HG03060 (cell line): Measurements from ENCODE around the gene CPEB4.
A peak's percentile ranks its signal among the peaks of the same experiment; 100 is the strongest.

Experiments
- ATAC-seq: cut with Tn5 transposase; IDR thresholded peaks from one replicate; pipeline ENCODE4 v1.9.1; 2021; ENCODE audit warnings: low read depth, moderate number of reproducible peaks; ENCODE audit not compliant: unreplicated experiment

The CPEB4 gene

DNA sequence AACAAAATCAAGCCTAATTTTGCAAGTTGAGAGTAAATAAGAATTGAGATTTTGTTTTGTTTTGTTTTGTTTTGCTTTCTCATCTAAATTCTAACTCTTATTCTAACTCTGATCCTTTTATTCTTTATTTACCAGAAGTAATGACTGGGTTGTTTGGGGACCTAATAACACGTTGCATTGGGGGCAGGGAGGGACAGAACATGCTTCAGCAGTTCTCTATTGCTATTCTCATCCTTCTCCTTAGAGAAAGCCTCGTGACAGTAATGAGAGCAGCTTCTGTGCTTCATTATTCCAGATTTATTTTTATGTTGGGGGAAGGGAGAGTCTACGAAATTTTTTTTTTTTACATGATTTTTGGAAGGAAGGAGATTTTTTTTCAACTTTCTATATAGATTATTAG is 21.1 kb downstream of the CPEB4 start:
- ATAC-seq: no peak

- no peak for ATAC-seq
Observed at GRCh38 chr5:173910215-173910614, 22.1 kb downstream of the CPEB4 start.

- no peak for ATAC-seq
Observed at GRCh38 chr5:173911623-173912022, 23.5 kb downstream of the CPEB4 start.

GRCh38 chr5:173913686-173914321 is 25.7 kb downstream of the CPEB4 start:
- ATAC-seq: no peak

GRCh38 chr5:173915310-173916014 is 27.3 kb downstream of the CPEB4 start:
- ATAC-seq: no peak

DNA sequence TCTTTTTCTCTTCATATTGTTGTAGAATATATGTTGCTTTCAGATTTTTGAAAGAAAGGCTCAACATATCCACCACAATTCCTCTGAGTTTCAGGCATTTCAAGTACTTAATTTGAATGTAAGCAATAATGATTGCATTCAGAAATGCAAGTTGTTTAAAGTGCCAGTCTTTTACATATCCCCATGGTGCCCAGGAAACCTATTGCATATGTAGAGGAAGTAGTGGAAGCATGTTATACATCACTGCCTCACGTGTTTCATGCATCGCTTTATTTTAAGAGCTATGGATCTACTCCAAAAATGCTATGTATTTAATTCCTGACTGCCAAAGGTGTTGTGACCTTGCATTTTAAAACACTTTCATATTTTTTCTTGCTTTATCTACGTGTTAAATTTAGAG is 28.1 kb downstream of the CPEB4 start:
- ATAC-seq: no peak

DNA sequence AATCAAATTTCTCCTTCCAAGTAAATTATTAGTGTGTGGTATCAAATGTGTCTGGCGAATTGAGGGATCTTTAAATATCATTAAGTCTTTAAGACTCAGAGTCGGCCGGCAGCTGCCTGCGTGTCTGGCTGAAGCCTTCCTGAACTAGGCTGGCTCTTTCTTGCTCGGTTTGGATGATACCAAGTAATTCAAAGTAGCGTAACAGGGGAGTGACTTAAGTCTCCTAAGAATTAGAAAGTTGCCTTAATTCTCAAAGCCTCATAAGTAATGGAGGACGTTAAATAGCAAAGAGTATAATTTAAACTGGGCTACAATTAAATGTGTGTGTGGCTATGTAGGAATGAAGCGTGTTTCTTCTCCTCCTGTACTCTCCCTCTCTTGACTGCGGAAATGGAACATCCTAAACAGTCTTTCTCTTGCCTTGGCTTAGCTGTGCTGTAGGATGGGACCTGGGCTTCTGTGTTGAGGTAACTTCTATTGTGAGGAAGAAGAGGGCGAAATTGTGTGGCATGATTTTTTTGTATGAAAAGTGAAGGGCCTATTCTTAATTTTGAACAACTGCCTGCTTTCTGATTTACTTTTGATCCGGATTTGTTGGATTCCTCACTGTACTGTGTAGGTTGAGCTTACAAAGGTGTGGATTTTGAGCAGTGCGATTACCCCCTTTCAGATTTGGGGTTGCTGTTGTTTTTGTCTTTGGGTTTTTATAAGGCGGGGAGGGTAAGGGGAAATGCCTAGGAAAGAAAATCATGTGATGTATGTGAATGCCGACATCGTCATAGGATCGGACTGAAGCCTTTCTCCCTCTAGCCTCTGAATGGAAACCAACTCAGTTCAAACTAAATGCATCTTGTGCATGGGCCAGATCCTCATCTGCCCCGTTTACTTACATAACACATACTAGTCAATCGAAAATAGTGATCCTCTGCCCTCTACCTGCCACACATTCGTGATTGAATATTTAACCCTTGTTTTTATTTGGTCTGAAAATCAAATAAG is 29.9 kb downstream of the CPEB4 start:
- ATAC-seq: peak; percentile 84

- ATAC-seq: no peak
Observed at GRCh38 chr5:173919443-173919842, 31.3 kb downstream of the CPEB4 start.

DNA sequence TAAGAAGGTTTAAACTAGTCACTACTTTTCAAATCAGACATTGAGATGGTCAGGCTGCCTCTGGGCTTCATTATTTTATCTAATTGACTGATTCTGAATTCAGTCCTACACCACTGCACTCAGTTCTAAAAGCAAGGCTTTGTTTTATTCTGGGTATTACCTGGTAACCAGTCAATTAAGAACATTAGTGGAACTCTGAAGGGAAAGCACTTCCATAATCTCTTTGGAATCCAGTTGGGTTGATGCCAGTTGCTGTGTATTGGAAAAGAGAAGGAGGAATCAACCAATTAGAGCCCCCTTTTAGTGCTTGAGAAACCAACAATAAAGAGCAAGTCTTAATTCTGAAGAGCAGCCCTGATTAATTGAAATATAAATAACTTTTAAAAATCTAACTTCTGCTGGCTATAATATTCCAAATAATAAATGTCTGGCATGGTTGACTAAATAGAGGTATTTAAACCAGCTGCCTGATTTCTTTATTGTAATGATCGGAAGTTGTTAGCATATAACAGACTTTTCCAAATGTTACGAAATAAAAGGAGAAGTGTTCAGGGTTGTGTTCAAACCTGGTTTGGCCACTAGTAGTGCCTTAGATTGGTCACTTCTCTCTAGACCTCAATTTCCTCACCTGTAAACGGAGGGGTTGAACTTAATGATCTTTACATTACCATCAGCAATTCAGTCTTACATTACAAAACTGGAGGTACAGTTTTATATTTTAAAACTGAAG is 32.0 kb downstream of the CPEB4 start:
- ATAC-seq: no peak

DNA sequence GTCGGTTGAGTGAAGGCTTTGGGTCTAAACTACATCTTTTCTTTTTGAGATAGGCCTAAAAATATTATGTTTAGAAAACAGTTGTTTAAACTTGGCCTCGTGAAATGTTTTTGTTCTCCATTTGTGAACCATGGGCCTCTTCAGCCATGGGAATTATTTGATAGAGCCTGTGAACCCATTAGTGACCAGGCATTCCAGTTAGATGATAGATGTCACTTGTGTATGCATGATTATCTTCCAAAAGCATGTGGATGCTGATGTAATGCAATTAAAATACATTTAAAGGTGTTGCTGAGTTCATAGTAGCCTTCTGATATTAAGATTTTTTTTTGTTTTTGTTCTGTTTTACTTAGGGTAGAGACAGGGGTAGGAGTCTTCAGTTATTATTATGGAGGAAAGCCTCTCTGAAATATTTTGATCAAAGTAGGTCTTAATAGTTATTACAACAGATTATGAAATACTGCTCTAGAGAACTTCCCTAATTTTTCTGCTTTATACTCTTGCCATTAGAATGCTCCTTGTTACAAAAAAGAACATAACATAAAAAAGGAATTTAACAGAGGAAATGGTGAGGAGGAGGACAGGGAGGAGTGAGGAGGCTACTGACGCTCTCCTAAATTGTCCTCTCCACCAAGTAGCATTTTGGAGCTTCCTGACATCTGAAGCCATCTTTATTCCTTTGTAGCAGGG is 32.9 kb downstream of the CPEB4 start:
- ATAC-seq: no peak

DNA sequence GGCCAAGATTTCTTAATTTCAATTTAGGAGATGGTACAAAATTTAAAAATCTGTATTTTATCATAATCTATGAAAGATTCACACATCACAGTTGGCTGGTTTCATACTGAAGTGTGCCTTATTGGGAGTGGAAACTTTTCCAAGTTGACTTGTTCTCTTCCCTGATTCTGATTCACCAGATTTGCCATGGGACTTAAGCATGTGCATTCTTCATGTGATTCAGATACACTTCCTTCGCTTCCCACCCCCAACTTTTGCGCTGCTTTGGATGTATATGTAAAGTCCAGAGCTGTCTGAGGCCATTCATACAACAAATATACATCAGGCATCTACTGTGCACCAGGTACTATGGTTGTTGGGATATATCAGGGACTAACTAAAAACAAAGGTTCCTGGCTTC is 34.4 kb downstream of the CPEB4 start:
- ATAC-seq: no peak

DNA sequence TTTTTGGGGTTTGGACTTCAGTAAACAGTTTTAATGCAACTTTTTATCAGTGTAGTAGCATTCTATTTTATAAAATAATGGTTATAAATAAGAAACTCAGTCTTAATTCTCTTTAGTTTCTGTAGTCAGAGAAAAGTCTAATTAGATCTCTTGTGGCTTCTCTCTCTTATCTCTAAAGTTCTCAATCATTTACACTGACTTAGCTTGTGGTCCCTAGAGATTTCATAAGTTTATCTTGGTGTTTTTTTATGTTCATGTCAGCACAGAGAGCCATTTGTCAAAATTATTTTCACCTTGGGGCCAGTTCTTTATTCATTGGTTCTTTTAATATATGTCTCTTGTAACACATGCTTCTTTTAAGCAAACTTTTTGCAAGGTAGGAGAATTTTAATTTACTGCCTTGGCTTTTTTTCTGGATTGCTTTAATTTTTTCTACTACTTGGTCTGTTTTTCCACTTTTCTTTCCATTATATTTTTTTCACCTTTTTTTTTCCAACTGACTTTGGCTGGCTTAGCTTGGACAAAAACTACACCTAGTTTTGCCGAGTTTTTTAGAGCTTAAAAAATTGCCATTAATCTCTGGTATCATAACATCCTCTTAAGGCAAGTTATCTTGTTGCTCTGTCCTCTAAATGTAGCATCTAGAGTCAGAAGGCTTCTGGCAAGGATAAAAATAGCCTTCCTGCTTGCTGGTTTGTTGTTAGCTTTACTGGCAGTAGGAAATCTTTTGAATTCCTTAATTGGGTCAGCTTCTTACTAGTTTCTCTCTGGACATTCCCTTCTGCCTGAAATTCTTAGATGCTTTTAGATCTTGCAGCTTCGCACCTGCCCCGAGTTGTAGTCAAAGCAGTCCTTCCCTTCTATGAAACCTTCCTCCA is 35.3 kb downstream of the CPEB4 start:
- ATAC-seq: no peak

GRCh38 chr5:173924899-173925298 is 36.8 kb downstream of the CPEB4 start:
- ATAC-seq: no peak

DNA sequence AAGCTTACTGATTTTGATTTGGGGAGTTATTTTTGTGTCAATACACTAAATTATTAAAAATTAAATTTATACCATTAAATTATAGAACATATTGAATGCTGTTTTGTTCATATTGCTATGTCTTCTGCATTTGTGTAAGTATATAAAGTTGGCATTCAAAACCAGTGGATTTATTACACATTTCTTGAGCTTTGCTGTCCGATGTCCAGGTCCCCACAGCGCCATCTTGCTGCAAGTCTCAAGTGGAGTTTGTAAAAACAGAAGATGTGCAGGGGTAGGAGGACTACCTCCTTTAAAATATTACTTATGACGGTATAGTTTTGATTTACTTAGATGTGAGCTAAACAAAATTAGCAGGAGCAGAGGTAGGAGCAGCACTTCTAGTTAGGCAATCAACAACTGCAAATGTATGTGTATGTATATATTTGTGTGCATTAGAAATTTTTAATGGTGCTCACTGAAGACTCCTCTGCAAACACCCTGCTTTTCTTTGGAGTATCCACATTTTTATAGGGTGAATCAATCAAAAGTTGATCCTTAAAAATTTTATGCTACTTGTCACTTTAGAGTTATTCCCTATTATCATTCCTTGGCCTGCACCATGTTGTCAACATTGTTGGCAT is 37.4 kb downstream of the CPEB4 start:
- ATAC-seq: no peak

GRCh38 chr5:173926359-173926758 is 38.2 kb downstream of the CPEB4 start:
- ATAC-seq: no peak

DNA sequence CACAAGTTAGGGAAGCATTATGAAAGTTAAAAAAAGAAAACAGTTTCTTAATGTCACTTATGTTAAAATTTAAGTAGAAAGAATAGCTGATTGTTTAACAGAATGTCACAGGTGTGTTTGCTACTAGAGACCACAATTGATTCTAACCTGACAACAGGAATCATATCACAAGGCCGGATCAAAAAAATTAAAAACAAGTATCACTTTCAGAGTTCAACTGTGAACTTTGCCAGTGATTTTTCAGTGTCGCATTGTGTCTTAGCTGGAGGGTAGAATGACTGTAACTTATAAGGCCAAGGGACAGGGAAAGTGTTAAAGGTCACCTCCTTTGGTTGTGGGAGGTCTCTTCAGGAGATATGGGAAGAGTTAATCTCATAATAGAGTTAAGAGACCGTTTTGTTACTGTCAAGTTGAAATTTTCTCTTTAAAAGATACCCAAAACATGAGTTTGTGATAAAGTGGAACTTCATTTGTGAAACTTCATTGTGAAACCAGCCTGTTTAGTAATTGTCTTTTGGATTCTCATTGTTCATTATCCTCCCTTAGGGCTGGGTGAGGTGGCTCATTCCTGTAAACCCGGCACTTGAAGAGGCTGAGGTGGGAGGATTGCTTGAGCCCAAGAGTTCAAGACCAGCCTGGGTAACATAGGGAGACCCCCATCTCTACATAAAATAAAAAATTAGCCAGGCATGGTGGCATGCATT is 40.9 kb downstream of the CPEB4 start:
- no peak for ATAC-seq

- no peak for ATAC-seq
Observed at GRCh38 chr5:173932695-173933139, 44.6 kb downstream of the CPEB4 start.

DNA sequence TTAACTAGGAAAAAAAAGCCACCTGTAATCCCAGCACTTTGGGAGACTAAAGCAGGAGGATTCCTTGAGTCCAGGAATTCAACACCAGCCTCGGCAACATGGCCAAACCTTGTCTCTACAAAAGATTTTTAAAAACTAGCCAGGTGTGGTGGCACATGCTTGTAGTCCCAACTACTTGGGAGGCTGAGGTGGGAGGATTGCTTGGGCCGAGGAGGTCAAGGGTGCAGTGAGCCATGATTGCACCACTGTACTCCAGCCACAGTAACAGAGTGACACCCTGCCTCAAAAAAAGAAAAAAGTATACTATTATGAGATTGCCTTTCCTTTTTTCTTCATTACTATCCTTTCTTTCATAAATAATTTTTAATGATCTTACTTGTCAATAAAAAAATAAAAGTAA is 45.8 kb downstream of the CPEB4 start:
- ATAC-seq: no peak
